ENCODE data around the gene EGFR.

DNA sequence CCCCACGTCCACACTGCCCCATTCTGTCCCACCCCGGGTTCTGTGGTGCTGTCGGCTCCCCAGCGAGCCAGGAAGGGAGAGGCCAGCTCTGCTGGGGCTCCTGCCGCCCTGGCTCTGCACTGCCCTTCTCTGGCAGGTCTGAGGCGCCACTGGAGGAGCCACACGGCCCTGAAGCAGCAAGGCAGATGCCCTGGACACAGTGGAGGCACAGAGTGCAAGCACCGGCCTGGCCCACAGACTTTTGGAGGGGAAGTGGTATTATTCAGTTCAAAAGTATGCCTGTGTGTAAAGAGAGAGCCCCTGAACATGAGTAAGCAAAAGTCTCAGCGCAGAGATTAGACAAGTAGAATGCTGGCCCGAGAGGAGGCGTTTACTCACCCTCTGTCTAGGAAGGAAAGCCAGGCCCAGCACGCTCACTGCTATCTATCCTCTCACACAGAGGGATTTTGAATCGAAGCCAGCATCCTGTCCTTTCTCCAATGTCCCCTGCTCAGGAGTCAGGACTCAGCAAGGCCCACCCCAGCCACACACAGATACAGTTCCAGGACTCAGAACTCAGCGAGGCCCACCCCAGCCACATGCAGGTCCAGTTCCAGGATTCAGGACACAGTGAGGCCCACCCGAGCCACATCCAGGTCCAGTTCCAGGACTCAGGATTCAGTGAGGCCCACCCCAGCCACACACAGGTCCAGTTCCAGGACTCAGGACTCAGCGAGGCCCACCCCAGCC is 115.0 kb downstream of the EGFR start:
- no peak for TF ChIP-seq RFX5 (IDR thresholded peaks at IDR 0.05; ENCODE audit: low read length)
- peak; percentile 27 to 94; a peak in 2 of 4 replicates for TF ChIP-seq EP300 (IDR thresholded peaks at IDR 0.05; ENCODE audit: borderline replicate concordance in 1 of 2, low read depth in 1 of 2, low read length in 1 of 2)
- no peak for TF ChIP-seq GABPA (IDR thresholded peaks at IDR 0.05; ENCODE audit: low read depth)
- TF ChIP-seq, protein P1, sequence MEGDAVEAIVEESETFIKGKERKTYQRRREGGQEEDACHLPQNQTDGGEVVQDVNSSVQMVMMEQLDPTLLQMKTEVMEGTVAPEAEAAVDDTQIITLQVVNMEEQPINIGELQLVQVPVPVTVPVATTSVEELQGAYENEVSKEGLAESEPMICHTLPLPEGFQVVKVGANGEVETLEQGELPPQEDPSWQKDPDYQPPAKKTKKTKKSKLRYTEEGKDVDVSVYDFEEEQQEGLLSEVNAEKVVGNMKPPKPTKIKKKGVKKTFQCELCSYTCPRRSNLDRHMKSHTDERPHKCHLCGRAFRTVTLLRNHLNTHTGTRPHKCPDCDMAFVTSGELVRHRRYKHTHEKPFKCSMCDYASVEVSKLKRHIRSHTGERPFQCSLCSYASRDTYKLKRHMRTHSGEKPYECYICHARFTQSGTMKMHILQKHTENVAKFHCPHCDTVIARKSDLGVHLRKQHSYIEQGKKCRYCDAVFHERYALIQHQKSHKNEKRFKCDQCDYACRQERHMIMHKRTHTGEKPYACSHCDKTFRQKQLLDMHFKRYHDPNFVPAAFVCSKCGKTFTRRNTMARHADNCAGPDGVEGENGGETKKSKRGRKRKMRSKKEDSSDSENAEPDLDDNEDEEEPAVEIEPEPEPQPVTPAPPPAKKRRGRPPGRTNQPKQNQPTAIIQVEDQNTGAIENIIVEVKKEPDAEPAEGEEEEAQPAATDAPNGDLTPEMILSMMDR (IDR thresholded peaks at IDR 0.05): peak; percentile 27; the same call in 1 of the 2 replicates
- TF ChIP-seq POLR2AphosphoS5 (IDR thresholded peaks at IDR 0.05; ENCODE audit: low read depth, low read length): peak; percentile 84
- peak; percentile 96 for TF ChIP-seq FOSL2 (IDR thresholded peaks at IDR 0.05; ENCODE audit: borderline replicate concordance, low read depth)
- TF ChIP-seq FOXM1 (IDR thresholded peaks at IDR 0.05; ENCODE audit: low read depth): peak; percentile 73
- peak; percentile 85; the same call in 1 of the 2 replicates for TF ChIP-seq SIN3A (IDR thresholded peaks at IDR 0.05; ENCODE audit: borderline replicate concordance, low read depth, low read length)

All from SK-N-SH (cell line).